Stimulated activated CD4-positive, alpha-beta T cell treated with anti-CD3 and anti-CD28 coated beads, Interleukin-2, amount 100 ng/mL, for 4 hours (primary cell): Measurements from ENCODE around the gene ZNF256.
A peak's percentile ranks its signal among the peaks of the same experiment; 100 is the strongest.

Experiments
- DNase-seq: peaks from one replicate; pipeline ENCODE4 v3.0.0-alpha.2; 2020; ENCODE audit warnings: low read depth

The ZNF256 gene

GRCh38 chr19:57947419-57948134 lies at the start of gene ZNF256:
Gene ZNF256 (minus strand): TSS chr19:57947706. CDS start chr19:57947474, 232 bp downstream.
- peak; percentile 86 for DNase-seq

- no peak for DNase-seq
These were observed 45.3 kb upstream of the ZNF256 start for GRCh38 chr19:57992841-57993240.

GRCh38 chr19:57978586-57979289 lies 31.2 kb upstream of the ZNF256 start:
- DNase-seq: no peak

- no peak for DNase-seq
These were observed 26.9 kb upstream of the ZNF256 start, which contains the start of gene C19orf18 for GRCh38 chr19:57974434-57974833. Gene C19orf18 (minus strand): TSS chr19:57974534. CDS start chr19:57974432, 102 bp downstream.

- no peak for DNase-seq
These were observed 17.3 kb upstream of the ZNF256 start for GRCh38 chr19:57964761-57965160.

GRCh38 chr19:57961785-57962184 lies 14.3 kb upstream of the ZNF256 start:
- no peak for DNase-seq

GRCh38 chr19:57954996-57955395 lies 7.5 kb upstream of the ZNF256 start:
- no peak for DNase-seq

- DNase-seq: no peak
These were observed 2.2 kb upstream of the ZNF256 start for GRCh38 chr19:57949702-57950101.

- DNase-seq: no peak
These were observed 1.8 kb upstream of the ZNF256 start for GRCh38 chr19:57949296-57949695.

GRCh38 chr19:57947088-57947418 lies 453 bp downstream of the ZNF256 start:
- no peak for DNase-seq

- DNase-seq: no peak
These were observed 1.2 kb downstream of the ZNF256 start for GRCh38 chr19:57946316-57946715.

GRCh38 chr19:57941593-57941992 lies 5.9 kb downstream of the ZNF256 start:
- no peak for DNase-seq

GRCh38 chr19:57935731-57936130 lies 11.8 kb downstream of the ZNF256 start:
- no peak for DNase-seq

GRCh38 chr19:57934820-57935665 lies 12.5 kb downstream of the ZNF256 start, which contains the start of gene ZNF418:
Gene ZNF418 (minus strand): TSS chr19:57935402. CDS start chr19:57933822, 1,580 bp downstream.
- DNase-seq: no peak

GRCh38 chr19:57927587-57927986 lies 19.9 kb downstream of the ZNF256 start:
- DNase-seq: no peak

- DNase-seq: peak; percentile 80
These were observed 31.1 kb downstream of the ZNF256 start, which contains the start of gene ZNF417 for GRCh38 chr19:57916168-57916995. Gene ZNF417 (minus strand): TSS chr19:57916592. CDS start chr19:57916411, 181 bp downstream.

GRCh38 chr19:57914531-57914930 lies 33.0 kb downstream of the ZNF256 start:
- DNase-seq: no peak

- DNase-seq: no peak
These were observed 40.1 kb downstream of the ZNF256 start for GRCh38 chr19:57907394-57907793.

- no peak for DNase-seq
These were observed 42.2 kb downstream of the ZNF256 start for GRCh38 chr19:57905258-57905657.

GRCh38 chr19:57903618-57904184 lies 43.8 kb downstream of the ZNF256 start:
- no peak for DNase-seq

- no peak for DNase-seq
These were observed 47.2 kb downstream of the ZNF256 start for GRCh38 chr19:57900311-57900710.
